Neutrophil (primary cell): Measurements from ENCODE around the gene QSOX1.

Experiments
- H3K27ac ChIP-seq: fragments of 200-600 bp; sonication (generic); 2 replicates; pipeline ENCODE4 v1.5.1; 2016; ENCODE audit warnings: mild to moderate bottlenecking, moderate library complexity
- H3K27me3 ChIP-seq: fragments of 200-600 bp; sonication (generic); 2 replicates; pipeline ENCODE4 v1.6.0; 2016; ENCODE audit warnings: mild to moderate bottlenecking
- H3K36me3 ChIP-seq: fragments of 200-600 bp; sonication (generic); 2 replicates; pipeline ENCODE4 v1.5.1; 2017
- H3K4me1 ChIP-seq, 2 experiments: fragments of 200-600 bp in 1 of 2; sonication (generic) in 1 of 2; 1 replicate in 1 of 2; 2 replicates in 1 of 2; pipeline versions ENCODE4 v1.5.1 to v1.6.1; 2013 to 2016; ENCODE audit warnings: low read depth in 1 of 2, low read length in 1 of 2, mild to moderate bottlenecking in 1 of 2, moderate library complexity in 1 of 2; ENCODE audit not compliant: control insufficient read depth in 1 of 2, insufficient read depth in 1 of 2
- H3K4me3 ChIP-seq, 2 experiments: fragments of 200-600 bp in 1 of 2; sonication (generic) in 1 of 2; 1 replicate in 1 of 2; 2 replicates in 1 of 2; pipeline ENCODE4 v1.5.1; 2013 to 2016; ENCODE audit warnings: low read depth in 1 of 2, low read length in 1 of 2, mild to moderate bottlenecking in 1 of 2, moderate library complexity in 1 of 2
- H3K9me3 ChIP-seq: fragments of 200-600 bp; sonication (generic); 2 replicates; pipeline ENCODE4 v1.5.1; 2016
- CTCF ChIP-seq: fragments of 200-600 bp; sonication (generic); IDR thresholded peaks from 2 replicates; pipeline ENCODE4 v1.5.1; 2016; ENCODE audit warnings: antibody characterized with exemption

The QSOX1 gene

DNA sequence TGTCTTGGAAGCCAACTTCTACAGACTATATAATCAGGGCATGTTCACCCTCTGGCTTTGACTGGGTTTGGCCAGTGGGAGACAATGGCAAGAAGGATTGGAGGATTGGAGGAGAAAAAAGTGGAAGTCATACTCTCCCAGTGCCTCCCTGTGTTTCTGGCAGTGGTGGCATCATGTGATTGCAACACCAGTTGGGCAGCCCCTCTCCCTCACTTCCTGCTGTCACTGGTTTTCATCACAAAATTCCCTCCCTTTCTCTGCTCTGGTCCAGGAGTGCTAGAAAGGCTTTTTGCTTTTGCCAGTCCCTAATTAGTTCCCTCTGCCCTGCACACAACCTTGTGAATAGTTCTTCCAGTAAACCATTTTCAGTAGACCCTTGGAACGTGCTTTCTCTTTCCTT lies 3.7 kb upstream of the QSOX1 start:
- H3K9me3 ChIP-seq = no peaks in the 10 kb centered on the region
- H3K4me3 ChIP-seq = no peak overlapping the region
- H3K27me3 ChIP-seq = no peaks in the 10 kb centered on the region
- TF ChIP-seq CTCF = no peak
- no peaks in the 10 kb centered on the region for H3K36me3 ChIP-seq
- H3K4me1 ChIP-seq = peaks cover 34 to 35% of the 10 kb centered on the region in 2 experiments
- peak overlapping the region; percentile 75 for H3K27ac ChIP-seq

GRCh38 chr1:180151508-180151907 lies 3.2 kb upstream of the QSOX1 start:
- Histone ChIP-seq H3K9me3 (no peaks in the 10 kb centered on the region), H3K27ac (peak overlapping the region; percentile 75), H3K36me3 (no peaks in the 10 kb centered on the region), H3K4me1 (peaks cover 39 to 40% of the 10 kb centered on the region in 2 experiments), H3K4me3 (no peak overlapping the region), H3K27me3 (no peaks in the 10 kb centered on the region)
- TF ChIP-seq CTCF = no peak

- Histone ChIP-seq H3K27ac (peak overlapping the region; percentile 7), H3K9me3 (no peaks in the 10 kb centered on the region), H3K4me3 (no peak overlapping the region), H3K27me3 (no peaks in the 10 kb centered on the region), H3K36me3 (no peaks in the 10 kb centered on the region), H3K4me1 (peaks cover 50 to 51% of the 10 kb centered on the region in 2 experiments)
- TF ChIP-seq CTCF = no peak
Measured at GRCh38 chr1:180152588-180152987, 2.1 kb upstream of the QSOX1 start.

GRCh38 chr1:180153032-180153431 lies 1.6 kb upstream of the QSOX1 start:
- H3K9me3 ChIP-seq = no peaks in the 10 kb centered on the region
- H3K27me3 ChIP-seq = no peaks in the 10 kb centered on the region
- no peak overlapping the region for H3K4me3 ChIP-seq
- H3K4me1 ChIP-seq = peaks cover 55 to 56% of the 10 kb centered on the region in 2 experiments
- TF ChIP-seq CTCF = no peak
- H3K27ac ChIP-seq = no peak overlapping the region
- no peaks in the 10 kb centered on the region for H3K36me3 ChIP-seq

DNA sequence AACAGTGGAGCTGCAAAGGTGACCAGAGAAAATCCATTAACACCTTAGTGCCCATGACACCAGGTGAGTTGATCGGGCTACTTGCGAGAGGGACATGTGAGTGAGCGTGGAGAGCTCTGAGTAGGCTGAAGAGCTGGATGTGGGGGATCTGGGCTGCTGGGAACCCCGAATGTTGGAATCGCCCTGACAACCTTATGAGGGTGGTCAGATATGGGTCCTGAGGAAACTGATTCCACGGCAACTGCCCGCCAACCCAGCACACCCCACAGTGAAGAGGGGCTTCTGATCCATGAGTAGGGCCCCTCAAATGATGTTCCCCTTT lies 705 bp upstream of the QSOX1 start:
- no peak for TF ChIP-seq CTCF
- peaks cover 64% of the 10 kb centered on the region in 2 experiments for H3K4me1 ChIP-seq
- peak overlapping the region; percentile 90 to 93 for H3K4me3 ChIP-seq
- peak overlapping the region; percentile 94 for H3K27ac ChIP-seq
- H3K36me3 ChIP-seq = no peaks in the 10 kb centered on the region
- no peaks in the 10 kb centered on the region for H3K9me3 ChIP-seq
- H3K27me3 ChIP-seq = no peaks in the 10 kb centered on the region

DNA sequence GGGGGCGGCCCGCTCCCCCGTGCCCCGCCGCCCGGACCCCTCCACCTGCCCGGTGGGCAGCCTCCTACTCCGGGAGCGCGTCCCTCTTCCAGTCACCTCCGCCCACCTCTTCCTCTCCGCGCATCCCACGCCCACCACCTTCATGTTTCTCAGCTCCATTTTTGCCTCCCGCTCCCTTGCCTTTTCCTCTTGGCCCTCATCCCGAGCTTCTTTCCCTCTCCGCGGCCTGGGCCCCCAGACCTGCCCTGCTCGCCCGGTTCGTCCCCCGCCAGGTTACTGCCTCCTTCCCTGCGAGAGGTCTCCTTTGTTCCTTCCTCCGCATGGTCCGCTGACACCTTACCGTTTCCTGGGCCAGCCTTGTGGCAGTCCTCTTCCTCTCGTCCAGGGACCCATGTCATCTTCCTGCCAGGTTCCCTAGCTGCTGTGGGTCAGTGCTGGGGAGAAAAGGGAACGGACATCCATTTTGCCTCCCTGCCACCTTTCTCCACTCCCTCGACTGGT lies 563 bp downstream of the QSOX1 start:
- Histone ChIP-seq H3K27ac (peak overlapping the region; percentile 94), H3K36me3 (no peaks in the 10 kb centered on the region), H3K4me3 (peak overlapping the region; percentile 90 to 93), H3K9me3 (no peaks in the 10 kb centered on the region), H3K27me3 (no peaks in the 10 kb centered on the region), H3K4me1 (peaks cover 76 to 77% of the 10 kb centered on the region in 2 experiments)
- no peak for TF ChIP-seq CTCF
